HG02884 (cell line): ENCODE results near the gene TCF3.
"Not testable (repeated sequence)": the region's sequence is repeated elsewhere in the genome, so short reads cannot be mapped to it uniquely, and the experiment has no call there.

Source experiments
- ATAC-seq: cut with Tn5 transposase; IDR thresholded peaks from one replicate; pipeline ENCODE4 v1.9.1; 2021; ENCODE audit warnings: mild to moderate bottlenecking, moderate library complexity; ENCODE audit not compliant: unreplicated experiment

The TCF3 gene

GRCh38 chr19:1672769-1673644 lies 20.6 kb upstream of the TCF3 start:
- no peak for ATAC-seq

GRCh38 chr19:1672038-1672768 lies 19.8 kb upstream of the TCF3 start:
- ATAC-seq = no peak

GRCh38 chr19:1671716-1672037 lies 19.3 kb upstream of the TCF3 start:
- ATAC-seq = no peak

GRCh38 chr19:1670747-1671146 lies 18.3 kb upstream of the TCF3 start:
- not testable (repeated sequence) for ATAC-seq

GRCh38 chr19:1668486-1669270 lies 16.3 kb upstream of the TCF3 start:
- no peak for ATAC-seq

- ATAC-seq = no peak
These were observed 15.7 kb upstream of the TCF3 start for GRCh38 chr19:1668048-1668485.

- no peak for ATAC-seq
These were observed 13.2 kb upstream of the TCF3 start for GRCh38 chr19:1665565-1666047.

- ATAC-seq = no peak
These were observed 11.4 kb upstream of the TCF3 start for GRCh38 chr19:1663852-1664251.

GRCh38 chr19:1663227-1663626 lies 10.8 kb upstream of the TCF3 start:
- ATAC-seq = not testable (repeated sequence)

GRCh38 chr19:1661995-1662394 lies 9.6 kb upstream of the TCF3 start:
- ATAC-seq = no peak

- ATAC-seq = no peak
These were observed 6.6 kb upstream of the TCF3 start for GRCh38 chr19:1659084-1659427.

- ATAC-seq = no peak
These were observed 6.0 kb upstream of the TCF3 start for GRCh38 chr19:1658150-1659083.

- ATAC-seq = no peak
These were observed 5.3 kb upstream of the TCF3 start for GRCh38 chr19:1657746-1658145.

- ATAC-seq = no peak
These were observed 4.6 kb upstream of the TCF3 start for GRCh38 chr19:1656988-1657536.

- ATAC-seq = no peak
These were observed 3.7 kb upstream of the TCF3 start for GRCh38 chr19:1655987-1656608.

- no peak for ATAC-seq
These were observed 2.9 kb upstream of the TCF3 start for GRCh38 chr19:1655131-1655981.

- ATAC-seq = no peak
These were observed 1.9 kb upstream of the TCF3 start for GRCh38 chr19:1654178-1654792.

- no peak for ATAC-seq
These were observed 849 bp upstream of the TCF3 start for GRCh38 chr19:1653300-1653628.
